ENCODE measurements around the gene EPHB4. TPM values are rescaled to one million over a fixed set of nuclear protein-coding genes. Genes with fewer than 3 reads are reported as not detected.

EPHB4 gene
- total RNA-seq = 10 to 100 TPM; 10.3 to 13.9 (median 11.3) TPM
- 1 to 10 TPM; 5.1 to 9.2 (median 5.1) TPM for polyA plus RNA-seq
- long read RNA-seq, donor 1, full-length matches to known transcripts = 5 of 9 reads
- long read RNA-seq, donor 1, partial matches to known transcripts = 4 of 9 reads
- long read RNA-seq, donor 1, other reads (novel, unspliced or antisense) = 0 of 9 reads
- long read RNA-seq, donor 2, full-length matches to known transcripts = 6 of 19 reads
- long read RNA-seq, donor 2, partial matches to known transcripts = 10 of 19 reads
- long read RNA-seq, donor 2, other reads (novel, unspliced or antisense) = 3 of 19 reads

- Histone ChIP-seq H3K9me3 (no peaks in the 10 kb centered on the region), H3K4me1 (no peaks in the 10 kb centered on the region), H3K27ac (peak within 1 kb of the TSS; percentile 30), H3K36me3 (ENCODE audit: insufficient read depth in 1 of 2, low read depth in 1 of 2) (no peaks in the 10 kb centered on the region), H3K27me3 (ENCODE audit: insufficient read depth in 3 of 3, low read length in 2 of 3) (peaks cover 0 to 56% (median 13%) of the 10 kb centered on the region in 3 donors), H3K4me3 (peak within 1 kb of the TSS; percentile 67)
- intact Hi-C loops (cut with DNase I) = no loop called here
- WGBS, 3 donors = 0 to 1% (median 1%) methylated on average over 46 to 80 of the region's 80 CpGs
- ATAC-seq = peak; percentile 44 to 67 (median 56)
- no peak for TF ChIP-seq CTCF (IDR thresholded peaks at IDR 0.05)
- DNase-seq = peak; percentile 72 to 74
Measured at GRCh38 chr7:100827330-100828226, at the start of gene EPHB4. TSS of gene EPHB4 (minus strand) at chr7:100827523. CDS start at chr7:100827030, 493 bp downstream.

DNA sequence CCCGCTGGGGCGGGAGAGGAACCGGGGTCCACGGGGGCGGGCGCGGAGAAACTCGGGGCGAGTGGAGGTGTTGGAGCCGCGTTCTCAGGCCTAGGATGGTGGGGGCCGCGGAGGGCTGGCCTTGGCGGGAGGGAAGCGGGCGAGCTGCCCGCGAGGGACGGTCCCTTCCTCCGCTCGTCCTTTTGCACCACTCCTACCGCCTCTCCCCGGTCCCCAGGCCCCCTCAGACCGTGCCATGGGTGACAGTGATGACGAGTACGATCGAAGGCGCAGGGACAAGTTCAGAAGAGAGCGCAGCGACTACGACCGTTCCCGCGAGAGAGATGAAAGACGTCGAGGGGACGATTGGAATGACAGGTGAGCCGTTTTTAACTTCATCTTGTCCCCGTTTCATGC lies 48.0 kb upstream of the EPHB4 start:
- TF ChIP-seq CTCF (IDR thresholded peaks at IDR 0.05) = no peak
- peak overlapping the region; percentile 98 for H3K4me3 ChIP-seq
- peaks cover 0 to 52% of the 10 kb centered on the region in 2 donors for H3K36me3 ChIP-seq (ENCODE audit: insufficient read depth in 1 of 2, low read depth in 1 of 2)
- peak overlapping the region; percentile 98 for H3K27ac ChIP-seq
- H3K9me3 ChIP-seq = no peaks in the 10 kb centered on the region
- H3K4me1 ChIP-seq = peaks cover 42% of the 10 kb centered on the region
- ATAC-seq = peak; percentile 32 to 55 (median 40)
- intact Hi-C loops (cut with DNase I) = no loop called here
- WGBS, 3 donors = 1% methylated on average over 33 to 39 of the region's 39 CpGs
- no peak for DNase-seq
- no peaks in the 10 kb centered on the region for H3K27me3 ChIP-seq (ENCODE audit: insufficient read depth in 3 of 3, low read length in 2 of 3)

DNA sequence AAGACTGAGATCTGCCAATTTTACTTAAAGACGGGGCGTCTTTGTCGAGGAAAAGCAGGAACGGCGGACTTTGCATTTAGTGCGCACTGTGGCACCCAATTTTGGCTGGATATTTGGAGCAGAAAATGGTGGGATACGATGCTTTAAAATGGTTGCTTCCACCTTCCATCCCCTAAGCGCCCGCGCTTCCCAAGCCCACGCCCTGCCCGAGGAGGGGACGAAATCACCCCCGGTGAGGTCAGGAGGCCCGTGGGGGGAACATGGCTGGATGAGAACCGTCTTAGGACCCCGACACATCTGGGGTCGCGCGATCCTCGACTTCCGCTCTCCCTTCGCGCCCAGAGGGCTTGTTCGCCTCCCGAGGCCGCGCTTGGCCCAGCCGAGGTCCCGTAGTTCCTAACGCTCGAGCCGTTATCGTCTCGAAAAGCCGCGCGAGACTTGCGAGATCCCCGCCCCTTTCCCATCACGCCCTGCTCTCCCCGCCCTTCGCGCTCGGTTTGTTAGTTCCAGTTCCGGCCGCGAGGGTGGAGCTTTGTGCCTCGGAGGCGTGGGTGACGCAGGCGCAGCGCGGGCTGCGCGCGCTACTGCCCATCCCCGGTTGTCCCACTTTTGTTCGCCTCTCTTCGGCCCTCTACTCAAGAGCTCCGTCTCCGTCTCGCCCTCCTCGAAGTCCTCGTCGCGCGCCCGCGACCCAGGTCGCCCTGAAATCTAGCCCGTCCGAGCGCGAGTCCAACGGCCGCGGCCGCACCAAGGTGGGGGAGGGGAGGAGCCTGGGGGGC lies 47.4 kb upstream of the EPHB4 start, which contains the start of gene SRRT:
Gene SRRT (plus strand): TSS at position 527 of the 779 bp plus-strand sequence. CDS start 488 bp downstream, outside the sequence.
- peak; percentile 45 for TF ChIP-seq CTCF (IDR thresholded peaks at IDR 0.05)
- ATAC-seq (peak; percentile 96 to 97 (median 96)), DNase-seq (peak; percentile 99)
- peak within 1 kb of the TSS; percentile 98 for H3K27ac ChIP-seq
- H3K36me3 ChIP-seq (ENCODE audit: insufficient read depth in 1 of 2, low read depth in 1 of 2) = peaks cover 0 to 54% of the 10 kb centered on the region in 2 donors
- intact Hi-C loops (cut with DNase I) = no loop called here
- H3K4me3 ChIP-seq = peak within 1 kb of the TSS; percentile 98
- WGBS, 3 donors = 1% methylated on average over 73 to 79 of the region's 79 CpGs
- peaks cover 42% of the 10 kb centered on the region for H3K4me1 ChIP-seq
- H3K9me3 ChIP-seq = no peaks in the 10 kb centered on the region
- H3K27me3 ChIP-seq (ENCODE audit: insufficient read depth in 3 of 3, low read length in 2 of 3) = no peaks in the 10 kb centered on the region

GRCh38 chr7:100874300-100874576 lies 46.9 kb upstream of the EPHB4 start:
- peak overlapping the region; percentile 98 for H3K27ac ChIP-seq
- no peaks in the 10 kb centered on the region for H3K27me3 ChIP-seq (ENCODE audit: insufficient read depth in 3 of 3, low read length in 2 of 3)
- no peak for TF ChIP-seq CTCF (IDR thresholded peaks at IDR 0.05)
- H3K4me3 ChIP-seq = peak overlapping the region; percentile 98
- DNase-seq (no peak), ATAC-seq (peak in 3 of 4 donors; percentile 1 to 2 (median 1))
- H3K36me3 ChIP-seq (ENCODE audit: insufficient read depth in 1 of 2, low read depth in 1 of 2) = peaks cover 0 to 51% of the 10 kb centered on the region in 2 donors
- H3K9me3 ChIP-seq = no peaks in the 10 kb centered on the region
- WGBS, 3 donors = 39 to 45% (median 41%) methylated on average over 8 of the region's 8 CpGs
- H3K4me1 ChIP-seq = peaks cover 42% of the 10 kb centered on the region
- intact Hi-C loops (cut with DNase I) = no loop called here

Measured in psoas muscle (tissue), 8 donors.